ENCODE results near the gene SP100. TPM values are rescaled to one million over a fixed set of nuclear protein-coding genes. Genes with fewer than 3 reads are reported as not detected.

SP100 gene
- total and polyA plus RNA-seq, 2 of the 4 experiments (the other 2 are of a cell fraction) = 50.6 to 69.0 TPM

DNA sequence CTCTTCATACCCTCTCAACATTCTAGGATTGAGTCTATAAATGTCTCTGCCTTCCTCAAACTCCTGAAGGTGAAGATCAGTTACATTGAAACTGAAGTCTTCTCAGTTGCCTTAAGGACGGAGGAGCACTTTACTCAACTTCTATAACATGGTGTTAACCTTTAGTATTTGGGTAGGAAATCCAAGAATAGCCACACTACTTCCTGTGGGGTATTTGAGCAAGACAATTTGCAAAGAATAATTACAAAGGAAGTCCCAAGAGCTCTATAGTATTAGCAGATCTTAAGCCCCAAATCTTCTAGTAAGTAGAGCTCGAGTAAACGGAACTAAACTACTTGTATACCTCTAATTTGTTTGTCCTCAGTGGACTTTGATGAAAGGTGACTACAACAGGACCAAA lies 80.9 kb downstream of the SP100 start:
- Histone ChIP-seq H3K14ac (replicated peaks; ENCODE audit: low read depth, low read length) (no peak overlapping the region), H4K20me1 (ENCODE audit: insufficient read depth, low read length) (no peaks in the 10 kb centered on the region), H4K91ac (ENCODE audit: insufficient read depth, low read depth, low read length) (no peak overlapping the region), H3K56ac (ENCODE audit: extremely low read depth, insufficient read depth, low read length) (no peak overlapping the region), H2BK5ac (ENCODE audit: low read depth, low read length, poor library complexity, severe bottlenecking) (no peak overlapping the region), H4K5ac (ENCODE audit: low read depth, low read length) (no peak overlapping the region), H3K9me3 (ENCODE audit: control insufficient read depth, insufficient read depth, low read length) (no peaks in the 10 kb centered on the region), H2BK15ac (ENCODE audit: low read depth, low read length) (no peak overlapping the region), H4K8ac (ENCODE audit: low read depth in 2 of 2, low read length in 2 of 2) (no peak overlapping the region), H3K36me3 (ENCODE audit: control insufficient read depth, insufficient read depth, low read length) (peaks cover 16% of the 10 kb centered on the region), H3K27ac (ENCODE audit: insufficient read depth, low read length) (no peak overlapping the region), H3K27me3 (ENCODE audit: control insufficient read depth, insufficient read depth, low read length) (no peaks in the 10 kb centered on the region), H3K23ac (ENCODE audit: low read depth, low read length) (no peak overlapping the region), H2AFZ (replicated peaks; ENCODE audit: low read length, poor library complexity) (no peak overlapping the region), H3K9ac (ENCODE audit: low read depth, low read length) (no peak overlapping the region), H3K4ac (ENCODE audit: low read depth, low read length) (no peak overlapping the region), H3K18ac (ENCODE audit: low read depth, low read length) (no peak overlapping the region), H3K9me1 (ENCODE audit: insufficient read depth, low read length) (no peaks in the 10 kb centered on the region), H2BK20ac (ENCODE audit: low read depth, low read length) (no peak overlapping the region), H3K4me2 (ENCODE audit: low read depth, low read length) (no peak overlapping the region), H3K79me1 (ENCODE audit: low read depth in 1 of 2, low read length in 2 of 2) (no peaks in the 10 kb centered on the region), H2AK5ac (ENCODE audit: low read depth, low read length) (no peak overlapping the region), H2BK120ac (ENCODE audit: low read depth, low read length) (no peak overlapping the region), H3K4me3 (ENCODE audit: insufficient read depth, low read depth, low read length) (no peak overlapping the region), H3K4me1 (ENCODE audit: control insufficient read depth, insufficient read depth, low read length) (no peaks in the 10 kb centered on the region), H2AK9ac (replicated peaks; ENCODE audit: low read depth, low read length, poor library complexity) (no peak overlapping the region)
- ChIA-PET POLR2A (ENCODE audit: unreplicated experiment) (no interaction called here), CTCF (interaction anchor here (1.2 kb wide), 1 partner anchor 9 kb away, joined by 3 read pairs; no protein-coding TSS in a partner anchor)
- no CpG with 5 or more reads among the region's 3 CpGs for WGBS, 2 experiments (ENCODE audit: extremely low coverage in 2 of 2, insufficient read length in 1 of 2)
- no peak for TF ChIP-seq RCOR1 (IDR thresholded peaks at IDR 0.05; ENCODE audit: insufficient replicate concordance, low read length)
- TF ChIP-seq, protein P1, sequence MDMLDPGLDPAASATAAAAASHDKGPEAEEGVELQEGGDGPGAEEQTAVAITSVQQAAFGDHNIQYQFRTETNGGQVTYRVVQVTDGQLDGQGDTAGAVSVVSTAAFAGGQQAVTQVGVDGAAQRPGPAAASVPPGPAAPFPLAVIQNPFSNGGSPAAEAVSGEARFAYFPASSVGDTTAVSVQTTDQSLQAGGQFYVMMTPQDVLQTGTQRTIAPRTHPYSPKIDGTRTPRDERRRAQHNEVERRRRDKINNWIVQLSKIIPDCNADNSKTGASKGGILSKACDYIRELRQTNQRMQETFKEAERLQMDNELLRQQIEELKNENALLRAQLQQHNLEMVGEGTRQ (IDR thresholded peaks at IDR 0.05; ENCODE audit: low read depth, low read length) = no peak
- no peak for TF ChIP-seq POLR2A (IDR thresholded peaks at IDR 0.05; ENCODE audit: low read depth, low read length)
- no peak for TF ChIP-seq MXI1 (IDR thresholded peaks at IDR 0.05; ENCODE audit: borderline replicate concordance, low read depth, low read length)
- TF ChIP-seq MAZ (IDR thresholded peaks at IDR 0.05; ENCODE audit: borderline replicate concordance, low read depth, low read length) = no peak
- dilution Hi-C loops (cut with HindIII; ENCODE audit: low sequenced_read_pairs, unreplicated experiment) (no loop called here), intact Hi-C loops (cut with micrococcal nuclease) (loop anchor here (5.0 kb wide), 1 partner anchor 300 kb away; no protein-coding TSS in a partner anchor), in situ Hi-C loops (cut with MboI; ENCODE audit: low sequenced_read_pairs) (no loop called here)
- BruUV-seq (replicated peaks) = no TSS peak
- DNase-seq (no peak), ATAC-seq (ENCODE audit: low read depth) (no peak)
